ENCODE measurements around the gene ERC2. TPM values are rescaled to one million over a fixed set of nuclear protein-coding genes. Genes with fewer than 3 reads are reported as not detected.

ERC2 gene
- polyA plus RNA-seq, 3 donors = not detected

- Mint-ChIP-seq H3K36me3 (no peaks in the 10 kb centered on the region), H3K27me3 (ENCODE audit: low read depth in 3 of 3) (peaks cover 2 to 4% (median 2%) of the 10 kb centered on the region in 3 donors), H3K27ac (no peak overlapping the region), H3K4me3 (no peak overlapping the region), H3K9me3 (no peaks in the 10 kb centered on the region), H3K4me1 (no peaks in the 10 kb centered on the region)
- Histone ChIP-seq H3K9ac (ENCODE audit: insufficient read depth, low read length, poor library complexity, severe bottlenecking) (no peak overlapping the region), H3K4me3 (replicated peaks in 1 of 3; ENCODE audit: low read depth in 2 of 3, low read length in 3 of 3) (no peak overlapping the region), H3K27ac (ENCODE audit: low read depth in 1 of 2, low read length in 2 of 2) (no peak overlapping the region), H3K27me3 (ENCODE audit: control insufficient read depth in 2 of 2, insufficient read depth in 2 of 2, low read length in 2 of 2) (peaks cover 0 to 2% of the 10 kb centered on the region in 2 donors), H3K4me2 (replicated peaks; ENCODE audit: extremely low read depth, low read length, poor library complexity, severe bottlenecking) (no peak overlapping the region), H3K36me3 (replicated peaks in 1 of 2; ENCODE audit: control insufficient read depth in 1 of 2, insufficient read depth in 2 of 2, low read length in 2 of 2) (no peaks in the 10 kb centered on the region), H4K20me1 (ENCODE audit: insufficient read depth, low read length) (no peaks in the 10 kb centered on the region), H3K79me2 (ENCODE audit: insufficient read depth, low read length) (no peaks in the 10 kb centered on the region), H3K9me3 (replicated peaks in 1 of 2; ENCODE audit: control insufficient read depth in 1 of 2, insufficient read depth in 1 of 2, low read length in 2 of 2) (no peaks in the 10 kb centered on the region), H3K4me1 (ENCODE audit: control insufficient read depth in 1 of 2, insufficient read depth in 2 of 2, low read length in 2 of 2) (no peaks in the 10 kb centered on the region), H2AFZ (ENCODE audit: insufficient read depth, low read depth, low read length, poor library complexity, severe bottlenecking) (no peak overlapping the region)
- intact Hi-C loops (cut with micrococcal nuclease) = no loop called here
- DNase-seq = no peak
- no peak for TF ChIP-seq CTCF (IDR thresholded peaks at IDR 0.05)
- WGBS (ENCODE audit: insufficient coverage) = 80% methylated on average over 1 of the region's 5 CpGs
Measured at GRCh38 chr3:55468251-55468650, 1000.0 kb downstream of the ERC2 start.

- no peak overlapping the region for H3K27ac Mint-ChIP-seq
- H4K20me1 ChIP-seq (ENCODE audit: insufficient read depth, low read length) = no peaks in the 10 kb centered on the region
- H3K27ac ChIP-seq (ENCODE audit: low read depth in 1 of 2, low read length in 2 of 2) = no peak overlapping the region
- TF ChIP-seq CTCF (IDR thresholded peaks at IDR 0.05) = no peak
- peaks cover 2 to 4% (median 2%) of the 10 kb centered on the region in 3 donors for H3K27me3 Mint-ChIP-seq (ENCODE audit: low read depth in 3 of 3)
- H3K4me1 ChIP-seq (ENCODE audit: control insufficient read depth in 1 of 2, insufficient read depth in 2 of 2, low read length in 2 of 2) = no peaks in the 10 kb centered on the region
- no peak overlapping the region for H2AFZ ChIP-seq (ENCODE audit: insufficient read depth, low read depth, low read length, poor library complexity, severe bottlenecking)
- no peak for DNase-seq
- no peak overlapping the region for H3K4me3 Mint-ChIP-seq
- H3K27me3 ChIP-seq (ENCODE audit: control insufficient read depth in 2 of 2, insufficient read depth in 2 of 2, low read length in 2 of 2) = peaks cover 0 to 2% of the 10 kb centered on the region in 2 donors
- no peaks in the 10 kb centered on the region for H3K9me3 Mint-ChIP-seq
- intact Hi-C loops (cut with micrococcal nuclease) = no loop called here
- no peaks in the 10 kb centered on the region for H3K36me3 ChIP-seq (replicated peaks in 1 of 2; ENCODE audit: control insufficient read depth in 1 of 2, insufficient read depth in 2 of 2, low read length in 2 of 2)
- no peak overlapping the region for H3K4me2 ChIP-seq (replicated peaks; ENCODE audit: extremely low read depth, low read length, poor library complexity, severe bottlenecking)
- no peaks in the 10 kb centered on the region for H3K36me3 Mint-ChIP-seq
- WGBS (ENCODE audit: insufficient coverage) = no CpG with 5 or more reads among the region's 2 CpGs
- H3K4me3 ChIP-seq (replicated peaks in 1 of 3; ENCODE audit: low read depth in 2 of 3, low read length in 3 of 3) = no peak overlapping the region
- no peaks in the 10 kb centered on the region for H3K79me2 ChIP-seq (ENCODE audit: insufficient read depth, low read length)
- no peaks in the 10 kb centered on the region for H3K9me3 ChIP-seq (replicated peaks in 1 of 2; ENCODE audit: control insufficient read depth in 1 of 2, insufficient read depth in 1 of 2, low read length in 2 of 2)
- no peaks in the 10 kb centered on the region for H3K4me1 Mint-ChIP-seq
- no peak overlapping the region for H3K9ac ChIP-seq (ENCODE audit: insufficient read depth, low read length, poor library complexity, severe bottlenecking)
Measured at GRCh38 chr3:55467099-55467498, 1001.2 kb downstream of the ERC2 start.

Measured in CD14-positive monocyte (primary cell).